CD4-positive, alpha-beta T cell treated with Interleukin-17A for 1 hour (primary cell): ENCODE results near the gene HMGXB3.

Experiments
- DNase-seq: peaks from one replicate; pipeline ENCODE4 v3.0.0-alpha.2; 2020

HMGXB3 gene, protein sequence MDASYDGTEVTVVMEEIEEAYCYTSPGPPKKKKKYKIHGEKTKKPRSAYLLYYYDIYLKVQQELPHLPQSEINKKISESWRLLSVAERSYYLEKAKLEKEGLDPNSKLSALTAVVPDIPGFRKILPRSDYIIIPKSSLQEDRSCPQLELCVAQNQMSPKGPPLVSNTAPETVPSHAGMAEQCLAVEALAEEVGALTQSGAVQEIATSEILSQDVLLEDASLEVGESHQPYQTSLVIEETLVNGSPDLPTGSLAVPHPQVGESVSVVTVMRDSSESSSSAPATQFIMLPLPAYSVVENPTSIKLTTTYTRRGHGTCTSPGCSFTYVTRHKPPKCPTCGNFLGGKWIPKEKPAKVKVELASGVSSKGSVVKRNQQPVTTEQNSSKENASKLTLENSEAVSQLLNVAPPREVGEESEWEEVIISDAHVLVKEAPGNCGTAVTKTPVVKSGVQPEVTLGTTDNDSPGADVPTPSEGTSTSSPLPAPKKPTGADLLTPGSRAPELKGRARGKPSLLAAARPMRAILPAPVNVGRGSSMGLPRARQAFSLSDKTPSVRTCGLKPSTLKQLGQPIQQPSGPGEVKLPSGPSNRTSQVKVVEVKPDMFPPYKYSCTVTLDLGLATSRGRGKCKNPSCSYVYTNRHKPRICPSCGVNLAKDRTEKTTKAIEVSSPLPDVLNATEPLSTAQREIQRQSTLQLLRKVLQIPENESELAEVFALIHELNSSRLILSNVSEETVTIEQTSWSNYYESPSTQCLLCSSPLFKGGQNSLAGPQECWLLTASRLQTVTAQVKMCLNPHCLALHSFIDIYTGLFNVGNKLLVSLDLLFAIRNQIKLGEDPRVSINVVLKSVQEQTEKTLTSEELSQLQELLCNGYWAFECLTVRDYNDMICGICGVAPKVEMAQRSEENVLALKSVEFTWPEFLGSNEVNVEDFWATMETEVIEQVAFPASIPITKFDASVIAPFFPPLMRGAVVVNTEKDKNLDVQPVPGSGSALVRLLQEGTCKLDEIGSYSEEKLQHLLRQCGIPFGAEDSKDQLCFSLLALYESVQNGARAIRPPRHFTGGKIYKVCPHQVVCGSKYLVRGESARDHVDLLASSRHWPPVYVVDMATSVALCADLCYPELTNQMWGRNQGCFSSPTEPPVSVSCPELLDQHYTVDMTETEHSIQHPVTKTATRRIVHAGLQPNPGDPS (N-terminal part only)

DNA sequence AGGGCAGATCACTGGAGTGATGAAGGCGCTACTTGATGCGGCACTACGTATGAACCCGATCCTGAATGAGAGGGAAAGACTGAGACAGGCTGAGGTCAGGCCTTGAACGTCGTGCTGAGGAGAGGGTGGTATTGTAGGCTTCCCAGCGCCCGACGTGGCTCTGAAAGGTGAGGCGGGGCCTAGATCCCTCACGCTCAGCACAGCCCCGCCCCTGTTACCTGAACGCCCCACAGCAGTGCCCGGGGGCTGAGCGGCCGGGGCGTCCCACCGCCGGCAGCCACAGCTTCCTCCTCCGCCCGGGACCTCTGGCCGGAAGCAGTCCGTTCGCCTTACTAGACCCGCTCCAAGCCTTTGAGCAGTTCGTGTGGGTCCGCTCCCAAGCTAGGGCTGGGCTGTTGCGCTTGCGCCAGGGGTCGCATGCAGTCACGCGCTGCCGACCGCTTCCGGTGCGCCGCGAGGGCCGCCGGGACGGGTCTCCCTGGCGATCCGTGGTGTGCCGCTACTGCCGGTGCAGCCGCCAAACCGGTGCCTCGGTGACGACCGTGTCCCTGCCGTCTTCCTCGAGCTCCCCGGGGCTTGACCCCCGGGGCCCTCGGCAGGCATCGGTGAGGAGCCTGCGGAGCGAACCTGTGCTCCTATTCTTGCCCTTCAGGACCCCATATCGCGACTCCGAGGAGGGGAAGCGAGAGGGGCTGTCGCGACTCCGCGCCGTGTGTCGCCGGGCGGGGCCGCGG, at the start of gene HMGXB3, which contains the start of gene TIGD6:
Gene HMGXB3, plus strand, starts transcription at position 484 of the 734 bp plus-strand sequence. CDS start 4,114 bp downstream, outside the sequence.
Gene TIGD6, minus strand, starts transcription at position 399 of the 734 bp plus-strand sequence. CDS start 4,306 bp downstream, outside the sequence.
- DNase-seq, result peak; percentile 90

- DNase-seq, result no peak
Measured at GRCh38 chr5:149951138-149951749, 49.3 kb upstream of the HMGXB3 start.

- DNase-seq, result no peak
Measured at GRCh38 chr5:149953436-149954121, 47.0 kb upstream of the HMGXB3 start.

DNA sequence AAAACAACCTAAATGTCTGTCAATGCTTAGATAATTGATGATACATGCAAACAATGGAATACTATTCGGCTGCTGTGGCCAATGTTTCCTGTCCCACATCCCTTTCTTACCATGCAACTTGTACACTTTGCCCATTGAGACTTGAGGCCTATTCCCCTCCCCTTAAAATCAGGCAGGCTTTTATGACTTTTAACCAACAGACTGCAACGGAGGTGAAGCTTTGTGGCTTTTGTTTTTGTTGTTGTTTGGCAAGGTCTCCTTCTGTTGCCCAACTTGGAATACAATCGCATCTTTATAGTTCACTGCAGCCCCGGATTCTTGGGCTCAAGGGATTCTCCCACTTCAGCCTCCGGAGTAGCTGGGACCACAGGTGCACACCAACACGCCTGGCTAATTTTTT, 45.7 kb upstream of the HMGXB3 start:
- no peak for DNase-seq

DNA sequence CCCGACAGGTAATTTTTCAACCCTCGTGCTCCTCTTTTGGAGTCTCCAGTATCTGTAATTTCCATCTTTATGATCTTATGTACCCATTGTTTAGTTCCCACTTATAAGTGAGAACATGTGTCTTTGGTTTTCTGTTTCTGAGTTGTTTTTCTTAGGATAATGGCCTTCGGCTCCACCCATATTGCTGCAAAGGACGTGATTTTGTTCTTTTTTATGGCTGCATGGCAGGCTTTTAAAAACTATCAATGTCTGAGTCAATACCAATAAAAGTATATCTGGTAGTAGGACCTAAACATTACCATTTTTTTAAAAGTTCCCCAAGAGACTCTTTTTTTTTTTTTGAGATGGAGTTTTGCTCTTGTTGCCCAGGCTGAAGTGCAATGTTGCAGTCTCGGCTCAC, 43.9 kb upstream of the HMGXB3 start:
- DNase-seq, result no peak

GRCh38 chr5:149957855-149958254, 42.7 kb upstream of the HMGXB3 start:
- no peak for DNase-seq

- DNase-seq, result peak; percentile 76
Measured at GRCh38 chr5:149959406-149960236, 40.9 kb upstream of the HMGXB3 start.

GRCh38 chr5:149960272-149961185, 40.0 kb upstream of the HMGXB3 start, which contains the start of gene SLC26A2:
Gene SLC26A2 (plus strand): TSS chr5:149960758. CDS start chr5:149977653, 16,895 bp downstream.
- peak; percentile 95 for DNase-seq

GRCh38 chr5:149961186-149961685, 39.3 kb upstream of the HMGXB3 start:
- peak; percentile 1 for DNase-seq

DNA sequence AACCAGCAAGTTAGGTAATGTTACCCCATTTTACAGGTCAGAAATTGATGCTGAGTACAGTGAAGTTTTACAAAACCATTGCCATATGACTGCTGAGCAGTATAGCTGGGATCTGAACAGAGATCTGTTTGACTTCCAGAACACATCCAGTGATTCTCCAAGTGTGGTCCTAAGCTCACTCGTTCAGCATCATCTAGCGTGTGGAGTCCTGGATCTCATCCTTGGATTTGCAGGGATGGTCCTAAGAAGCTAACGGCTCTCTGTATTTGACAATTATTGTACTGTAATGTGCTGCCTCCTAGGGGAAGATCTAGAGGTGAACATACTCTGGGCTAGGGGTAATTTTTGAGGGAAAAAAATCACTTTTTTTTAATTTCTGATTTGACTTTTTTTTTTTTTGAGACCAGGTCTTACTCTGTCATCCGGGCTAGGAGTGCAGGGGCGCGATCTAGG, 38.6 kb upstream of the HMGXB3 start:
- peak; percentile 32 for DNase-seq

DNA sequence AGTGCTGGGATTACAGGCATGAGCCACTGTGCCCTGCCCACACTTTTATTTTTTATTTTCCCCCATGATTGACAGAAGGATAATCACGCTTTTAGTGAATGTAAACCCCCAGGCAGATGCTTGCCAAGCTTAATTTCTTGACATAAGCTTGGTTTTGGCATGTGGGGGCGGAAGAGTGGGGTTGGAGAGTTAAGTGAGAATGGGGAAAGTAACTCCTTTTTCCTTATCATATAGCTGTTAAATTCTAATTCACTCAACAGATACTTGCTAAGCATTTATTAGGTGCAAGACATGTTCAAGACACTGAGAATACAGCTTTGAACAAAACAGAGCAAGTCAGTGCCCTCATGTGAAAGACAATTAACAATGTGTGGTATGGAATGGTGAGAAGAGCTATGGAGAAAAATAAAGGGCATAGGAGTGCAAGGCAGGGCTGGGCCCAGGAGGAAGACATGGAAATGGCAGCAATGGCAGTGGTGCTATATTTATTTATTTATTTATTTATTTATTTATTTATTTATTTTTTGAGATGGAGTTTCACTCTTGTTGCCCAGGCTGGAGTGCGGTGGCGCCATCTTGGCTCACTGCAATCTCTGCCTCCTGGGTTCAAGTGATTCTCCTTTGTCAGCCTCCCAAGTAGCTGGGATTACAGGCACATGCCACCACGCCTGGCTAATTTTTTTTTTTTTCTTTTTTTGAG, 37.8 kb upstream of the HMGXB3 start:
- DNase-seq, result no peak

GRCh38 chr5:149963729-149964128, 36.8 kb upstream of the HMGXB3 start:
- DNase-seq, result no peak

DNA sequence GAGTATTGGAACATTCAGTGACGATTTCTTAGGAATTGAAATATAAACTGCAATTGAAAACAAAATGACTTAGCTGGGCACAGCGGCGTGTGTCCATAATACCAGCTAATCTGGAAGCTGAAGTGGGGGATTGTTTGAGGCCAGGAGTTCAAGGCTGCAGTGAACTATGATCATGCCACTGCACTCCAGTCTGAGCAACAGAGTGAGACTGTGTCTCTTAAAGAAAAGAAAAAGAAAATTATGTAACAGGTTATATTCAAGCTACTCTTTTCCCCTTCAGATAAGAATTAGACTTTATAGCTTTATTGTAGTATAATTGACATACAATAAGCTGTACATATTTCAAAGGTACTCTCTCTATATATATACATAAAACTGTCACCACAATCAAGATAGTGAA, 33.6 kb upstream of the HMGXB3 start:
- no peak for DNase-seq

DNA sequence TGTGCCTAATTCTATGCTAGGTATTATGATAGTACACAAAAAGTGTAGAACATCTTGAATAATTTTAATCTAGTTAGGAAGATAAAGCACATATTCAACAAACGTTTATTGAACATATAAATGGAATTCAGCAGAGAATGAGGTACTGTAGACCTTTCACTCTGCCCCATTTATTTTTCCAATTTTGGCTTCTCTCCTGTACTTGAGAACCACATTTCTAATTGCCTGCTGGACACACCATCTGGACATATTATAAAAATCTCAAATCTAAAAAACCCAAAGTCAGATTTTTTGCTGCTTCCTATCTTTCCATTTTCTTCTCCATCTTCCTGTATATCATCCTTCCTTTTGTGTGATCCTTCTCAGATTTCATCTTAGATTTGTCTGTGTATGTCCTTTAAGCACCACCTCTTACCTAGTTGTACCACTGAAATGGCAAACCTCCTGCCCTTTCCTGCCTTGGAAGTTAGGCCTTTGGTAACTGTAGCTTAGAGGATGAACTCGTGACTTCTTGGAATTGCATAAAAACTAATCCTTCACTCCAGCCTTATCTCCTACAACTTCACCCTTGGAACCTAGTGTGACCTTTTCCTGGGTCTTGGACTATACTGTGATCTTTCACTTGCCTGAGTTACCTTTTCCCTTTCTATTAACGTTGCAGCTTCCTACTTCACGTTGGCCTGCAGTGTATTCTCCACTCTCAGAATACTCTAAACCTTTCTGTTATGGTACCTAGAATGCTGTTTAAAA, 31.2 kb upstream of the HMGXB3 start:
- no peak for DNase-seq

DNA sequence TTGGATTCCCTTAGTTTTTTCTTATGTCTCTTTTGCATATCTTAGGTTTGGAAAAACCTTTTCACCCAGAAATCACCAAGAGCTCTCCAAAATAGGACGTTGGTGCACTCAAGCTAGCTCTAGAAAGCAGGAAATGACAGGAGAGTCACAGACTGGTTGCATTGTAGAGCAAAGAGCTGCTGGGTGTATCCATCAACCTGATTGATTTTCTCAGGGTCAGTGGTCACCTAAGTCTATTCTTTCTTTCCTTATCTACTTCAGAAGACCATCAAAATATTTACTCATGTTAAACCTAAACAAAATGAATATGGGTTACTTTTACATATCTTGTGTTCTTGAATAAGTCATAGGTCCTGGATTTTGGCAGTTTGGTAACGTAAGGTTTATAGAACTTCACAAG, 25.1 kb upstream of the HMGXB3 start:
- no peak for DNase-seq

- DNase-seq, result no peak
Measured at GRCh38 chr5:149979896-149980295, 20.6 kb upstream of the HMGXB3 start.

GRCh38 chr5:149981206-149981605, 19.3 kb upstream of the HMGXB3 start:
- no peak for DNase-seq
